ENCODE results near the gene GJD2.

GJD2 gene

DNA sequence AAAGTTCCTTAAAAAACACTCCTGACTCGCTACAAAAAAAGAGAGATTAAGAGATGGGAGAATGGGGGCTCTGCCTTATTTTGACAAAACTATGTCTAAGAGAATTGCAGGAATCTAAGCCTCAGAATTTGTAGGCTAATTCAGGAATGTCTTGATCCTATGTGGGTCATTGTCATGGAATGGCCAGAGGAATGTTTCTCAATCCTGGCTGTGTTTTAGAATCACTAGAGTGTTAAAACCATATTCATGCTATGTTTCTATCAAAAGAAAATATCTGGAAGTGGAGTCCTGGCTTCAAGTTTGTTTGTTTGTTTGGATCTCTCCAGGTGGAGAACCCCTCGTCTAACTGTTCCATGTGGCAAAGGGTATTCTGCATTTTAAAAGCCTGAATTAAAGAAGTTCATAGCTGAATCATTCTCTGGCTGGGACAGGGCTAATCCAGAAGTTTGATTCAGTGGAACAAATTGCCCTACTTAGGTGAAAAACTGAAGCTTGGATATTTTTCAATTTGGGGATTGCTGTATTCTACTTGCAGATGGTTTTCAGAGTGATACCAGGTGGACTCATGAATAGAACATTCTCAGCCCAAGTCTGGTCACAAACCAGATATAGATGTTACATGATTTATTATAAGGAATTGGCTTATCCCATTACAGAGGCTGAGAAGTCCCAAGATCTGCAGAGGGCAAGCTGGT lies 28.2 kb downstream of the GJD2 start:
- Histone ChIP-seq H3K36me3 (replicated peaks) (no peaks in the 10 kb centered on the region), H3K4me1 (0 out of 2 replicates have a peak, but pooled peaks cover 2% of the 10 kb centered on the region), H3K27me3 (ENCODE audit: low read depth) (no peaks in the 10 kb centered on the region), H3K9me3 (no peaks in the 10 kb centered on the region), H3K4me3 (no peak overlapping the region)
- peak in 1 of 2 experiments; percentile 7 for DNase-seq (ENCODE audit: low spot score in 2 of 2)
- in situ Hi-C loops (cut with MboI; ENCODE audit: low sequenced_read_pairs), result no loop called here

DNA sequence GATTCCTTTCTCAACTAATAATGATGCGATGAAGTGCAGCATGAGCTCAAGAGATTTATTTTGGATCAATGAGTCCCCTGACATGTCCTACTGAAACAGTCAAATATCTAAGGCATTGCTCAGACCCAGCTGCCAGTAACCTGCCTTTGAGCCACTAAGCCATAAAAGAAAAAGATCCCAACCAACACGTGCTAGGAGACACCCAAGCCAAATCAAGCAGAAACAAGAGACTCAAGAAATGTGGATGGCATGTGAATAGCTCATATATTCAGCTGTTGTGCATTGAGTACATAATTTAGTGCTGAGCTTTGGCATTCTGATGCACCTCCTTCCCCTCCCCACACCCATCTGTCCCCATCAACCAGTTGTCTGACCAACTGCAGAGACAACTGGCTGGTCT lies 29.2 kb downstream of the GJD2 start:
- in situ Hi-C loops (cut with MboI; ENCODE audit: low sequenced_read_pairs), result no loop called here
- DNase-seq (ENCODE audit: low spot score in 2 of 2), result no peak
- Histone ChIP-seq H3K4me3 (no peak overlapping the region), H3K4me1 (0 out of 2 replicates have a peak, but pooled peaks cover 2% of the 10 kb centered on the region), H3K9me3 (no peaks in the 10 kb centered on the region), H3K27me3 (ENCODE audit: low read depth) (no peaks in the 10 kb centered on the region), H3K36me3 (replicated peaks) (no peaks in the 10 kb centered on the region)

DNA sequence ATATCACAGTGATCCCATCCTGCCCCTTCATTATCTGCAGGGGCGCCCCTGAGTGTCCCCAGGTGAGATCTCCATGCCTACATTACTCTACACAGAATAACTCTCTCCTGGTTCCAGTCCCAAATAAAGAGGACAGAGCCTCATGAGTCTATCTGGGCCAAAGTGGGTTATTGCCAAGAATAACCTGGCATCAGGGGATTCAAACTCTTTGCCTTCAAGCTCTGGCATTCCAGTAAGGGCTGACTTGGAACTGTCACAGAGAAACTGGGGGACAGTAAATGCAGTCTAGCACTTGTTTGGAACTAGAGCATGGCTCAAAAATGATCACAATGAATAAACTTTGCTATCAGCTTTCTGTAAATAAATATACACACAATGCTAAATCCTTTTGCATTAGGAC lies 30.3 kb downstream of the GJD2 start:
- no peaks in the 10 kb centered on the region for H3K36me3 ChIP-seq (replicated peaks)
- H3K9me3 ChIP-seq, result no peaks in the 10 kb centered on the region
- no peaks in the 10 kb centered on the region for H3K27me3 ChIP-seq (ENCODE audit: low read depth)
- H3K4me3 ChIP-seq, result no peak overlapping the region
- DNase-seq (ENCODE audit: low spot score in 2 of 2), result no peak
- in situ Hi-C loops (cut with MboI; ENCODE audit: low sequenced_read_pairs), result no loop called here
- H3K4me1 ChIP-seq, result 0 out of 2 replicates have a peak, but pooled peaks cover 2% of the 10 kb centered on the region

DNA sequence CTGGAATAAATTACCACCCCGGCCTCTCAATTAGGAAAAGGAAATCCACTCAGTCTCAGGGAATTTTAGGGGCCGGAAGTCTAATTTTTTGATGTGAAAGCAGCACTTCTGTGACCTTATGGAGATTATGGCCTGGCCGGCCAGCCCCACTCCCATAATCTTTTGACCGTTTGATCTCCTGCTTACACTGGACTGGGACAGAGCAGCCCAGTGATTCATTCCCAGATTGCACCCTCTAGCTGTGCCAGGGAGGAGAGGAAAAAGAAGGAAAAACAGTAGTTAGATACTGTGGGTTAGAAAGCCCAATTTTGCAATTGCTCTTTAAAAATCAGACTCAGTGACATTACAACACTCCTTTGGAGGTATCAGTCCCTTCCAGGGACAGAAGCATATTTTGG lies 32.4 kb downstream of the GJD2 start:
- Histone ChIP-seq H3K27me3 (ENCODE audit: low read depth) (no peaks in the 10 kb centered on the region), H3K9me3 (no peaks in the 10 kb centered on the region), H3K4me1 (0 out of 2 replicates have a peak, but pooled peaks cover 2% of the 10 kb centered on the region), H3K36me3 (replicated peaks) (no peaks in the 10 kb centered on the region), H3K4me3 (no peak overlapping the region)
- in situ Hi-C loops (cut with MboI; ENCODE audit: low sequenced_read_pairs), result no loop called here
- DNase-seq (ENCODE audit: low spot score in 2 of 2), result no peak

DNA sequence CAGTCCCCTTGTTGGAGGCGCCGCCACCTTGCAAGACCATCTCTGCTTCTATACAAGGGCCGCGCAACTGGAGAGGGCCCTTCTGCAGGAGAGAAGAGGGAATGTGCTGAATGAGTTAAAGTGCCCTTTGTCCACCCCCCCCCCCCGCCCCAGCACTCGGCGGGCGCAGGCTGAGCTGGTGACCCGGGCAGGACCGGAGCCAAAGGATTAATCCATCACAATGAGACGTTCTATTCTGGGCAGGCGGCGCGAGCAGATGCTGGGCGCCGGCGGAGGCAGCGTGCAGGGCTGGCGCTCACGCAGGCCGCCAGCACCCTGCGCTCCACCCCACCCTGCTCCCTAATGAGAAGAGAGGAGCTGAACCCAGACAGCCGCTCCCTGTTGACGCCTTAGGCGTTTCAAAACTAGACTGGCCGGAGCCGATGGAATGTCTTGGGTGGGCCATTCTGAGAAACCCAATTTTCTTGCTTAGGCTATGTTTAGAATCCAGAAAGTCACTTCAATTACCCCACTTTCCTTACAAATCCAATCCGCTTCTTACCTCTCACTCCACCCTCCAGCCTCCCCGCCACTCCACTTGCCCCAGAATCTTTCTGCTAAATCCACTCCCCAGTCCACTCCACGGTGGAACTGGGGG lies 32.9 kb downstream of the GJD2 start:
- Histone ChIP-seq H3K27me3 (ENCODE audit: low read depth) (no peaks in the 10 kb centered on the region), H3K36me3 (replicated peaks) (no peaks in the 10 kb centered on the region), H3K9me3 (no peaks in the 10 kb centered on the region), H3K4me3 (no peak overlapping the region), H3K4me1 (0 out of 2 replicates have a peak, but pooled peaks cover 2% of the 10 kb centered on the region)
- peak; percentile 26 to 48 for DNase-seq (ENCODE audit: low spot score in 2 of 2)
- in situ Hi-C loops (cut with MboI; ENCODE audit: low sequenced_read_pairs), result no loop called here

DNA sequence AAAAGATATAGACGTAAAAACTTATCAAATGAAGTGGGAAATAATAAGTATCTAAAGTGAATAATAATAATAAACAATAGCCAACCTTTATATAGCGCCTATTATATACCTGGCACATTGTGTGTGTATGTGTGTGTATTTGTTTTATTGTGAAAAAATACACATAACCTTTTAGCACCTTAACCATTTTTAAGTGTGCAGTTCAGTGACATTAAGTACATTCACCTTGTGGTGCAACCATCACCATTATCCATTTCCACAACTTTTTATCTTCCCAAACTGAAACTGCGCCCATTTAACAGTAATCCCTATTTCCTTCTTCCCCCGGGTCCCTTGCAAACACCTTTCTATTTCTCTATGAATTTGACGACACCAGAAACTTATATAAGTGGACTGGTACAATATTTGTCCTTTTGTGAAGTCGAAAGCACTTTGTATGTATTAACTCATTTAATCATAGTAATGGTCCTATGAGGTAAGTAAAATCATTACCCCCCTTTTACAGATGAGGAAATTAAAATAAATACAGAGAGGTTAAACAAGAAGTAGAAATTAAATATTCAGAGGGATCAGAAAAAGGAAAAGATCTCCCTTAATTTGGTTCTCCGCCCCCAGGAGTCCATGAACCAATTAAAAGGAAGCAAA lies 33.5 kb downstream of the GJD2 start:
- 0 out of 2 replicates have a peak, but pooled peaks cover 2% of the 10 kb centered on the region for H3K4me1 ChIP-seq
- H3K4me3 ChIP-seq, result no peak overlapping the region
- H3K27me3 ChIP-seq (ENCODE audit: low read depth), result no peaks in the 10 kb centered on the region
- H3K9me3 ChIP-seq, result no peaks in the 10 kb centered on the region
- no peak for DNase-seq (ENCODE audit: low spot score in 2 of 2)
- H3K36me3 ChIP-seq (replicated peaks), result no peaks in the 10 kb centered on the region
- in situ Hi-C loops (cut with MboI; ENCODE audit: low sequenced_read_pairs), result no loop called here

DNA sequence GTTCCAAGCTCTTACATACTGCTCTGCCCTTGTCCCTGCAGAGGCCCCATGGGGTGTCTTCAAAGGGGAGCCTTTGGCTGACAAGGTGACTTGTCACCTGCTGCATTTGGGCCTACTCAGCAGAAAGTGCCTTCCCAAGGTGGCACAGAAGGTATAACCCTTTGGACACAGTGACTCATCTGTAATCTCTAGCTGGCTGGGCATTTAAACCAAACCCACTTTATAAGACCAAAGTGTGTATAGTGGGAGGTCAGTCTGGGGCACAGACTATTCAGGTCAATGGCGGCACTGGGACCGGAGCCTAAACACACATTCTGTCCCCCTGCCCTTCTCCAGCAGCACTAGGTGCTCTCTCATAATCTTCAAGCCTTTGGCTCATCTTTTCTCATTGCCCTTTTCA lies 35.1 kb downstream of the GJD2 start:
- DNase-seq (ENCODE audit: low spot score in 2 of 2), result no peak
- Histone ChIP-seq H3K36me3 (replicated peaks) (no peaks in the 10 kb centered on the region), H3K9me3 (no peaks in the 10 kb centered on the region), H3K4me3 (no peak overlapping the region), H3K4me1 (0 out of 2 replicates have a peak, but pooled peaks cover 2% of the 10 kb centered on the region), H3K27me3 (ENCODE audit: low read depth) (no peaks in the 10 kb centered on the region)
- in situ Hi-C loops (cut with MboI; ENCODE audit: low sequenced_read_pairs), result no loop called here

DNA sequence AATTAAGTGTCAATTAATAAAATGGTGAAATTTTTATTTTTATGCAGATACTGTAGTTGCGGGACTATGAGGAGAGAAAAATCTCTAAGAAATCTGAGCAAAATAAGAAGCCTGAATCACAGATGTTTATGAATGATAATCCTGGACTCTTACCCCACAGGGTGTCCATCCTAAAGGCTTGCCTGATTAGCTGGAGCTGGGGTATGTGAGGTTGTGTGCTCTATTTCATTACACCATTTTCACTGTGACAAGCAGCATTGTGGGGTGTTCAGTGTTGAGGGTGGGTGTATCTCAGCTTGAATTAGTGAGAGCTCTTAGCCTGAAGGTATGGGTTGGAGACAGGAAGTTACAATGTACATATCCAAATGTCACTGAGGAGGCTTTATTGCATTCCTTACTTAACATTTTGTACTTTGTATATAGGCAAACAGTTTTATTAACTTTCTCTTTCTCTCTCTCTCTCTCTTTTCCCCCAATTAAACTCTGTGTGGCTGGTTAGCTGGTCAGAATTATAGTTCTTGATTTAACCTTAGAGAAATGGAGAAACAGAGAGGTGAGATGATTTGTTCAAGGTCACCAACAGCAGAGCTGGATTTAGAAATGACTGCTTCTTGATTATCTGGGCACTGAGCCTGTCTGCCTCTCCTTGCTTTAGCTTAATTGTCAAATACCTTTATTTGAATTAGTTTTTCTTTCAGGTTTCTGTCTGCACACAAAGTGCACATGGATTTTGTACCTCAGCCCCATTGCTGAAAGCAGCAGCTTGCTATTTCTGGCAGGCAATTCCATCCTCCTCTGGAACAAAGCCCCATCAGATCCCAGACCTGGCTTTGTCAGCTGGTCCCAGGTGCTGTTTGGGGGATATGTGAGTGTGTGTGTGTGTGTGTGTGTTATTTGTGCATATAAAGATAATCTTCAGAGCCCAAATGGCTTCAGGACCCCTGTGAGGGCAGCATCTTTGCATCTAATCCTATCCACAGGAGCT lies 35.8 kb downstream of the GJD2 start:
- Histone ChIP-seq H3K27me3 (ENCODE audit: low read depth) (peaks cover 3% of the 10 kb centered on the region; the same call in 1 of the 2 replicates), H3K36me3 (replicated peaks) (no peaks in the 10 kb centered on the region), H3K4me3 (no peak overlapping the region), H3K4me1 (0 out of 2 replicates have a peak, but pooled peaks cover 2% of the 10 kb centered on the region), H3K9me3 (no peaks in the 10 kb centered on the region)
- in situ Hi-C loops (cut with MboI; ENCODE audit: low sequenced_read_pairs), result no loop called here
- DNase-seq (ENCODE audit: low spot score in 2 of 2), result no peak

DNA sequence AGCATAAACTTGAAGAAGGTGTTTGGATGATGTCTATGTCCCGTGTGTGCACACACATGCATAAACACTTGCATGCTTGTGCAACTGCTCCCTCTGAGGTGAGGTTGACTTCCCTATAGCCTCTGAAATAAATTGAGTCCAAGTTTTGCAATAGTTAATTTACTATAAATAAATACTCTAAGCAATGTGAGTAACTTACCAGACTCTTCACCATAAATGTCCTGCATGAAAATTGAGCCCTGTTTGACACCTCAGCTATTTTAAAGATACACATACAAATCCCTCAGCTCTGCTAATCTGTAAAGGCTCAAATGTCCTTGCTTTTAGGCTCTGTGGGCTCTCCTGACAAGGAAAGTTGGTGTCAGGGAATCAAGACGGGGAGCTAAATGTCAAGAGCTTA lies 37.1 kb downstream of the GJD2 start:
- Histone ChIP-seq H3K27me3 (ENCODE audit: low read depth) (peaks cover 4% of the 10 kb centered on the region; the same call in 1 of the 2 replicates), H3K36me3 (replicated peaks) (no peaks in the 10 kb centered on the region), H3K9me3 (no peaks in the 10 kb centered on the region), H3K4me1 (0 out of 2 replicates have a peak, but pooled peaks cover 2% of the 10 kb centered on the region), H3K4me3 (no peak overlapping the region)
- no peak for DNase-seq (ENCODE audit: low spot score in 2 of 2)
- in situ Hi-C loops (cut with MboI; ENCODE audit: low sequenced_read_pairs), result no loop called here

DNA sequence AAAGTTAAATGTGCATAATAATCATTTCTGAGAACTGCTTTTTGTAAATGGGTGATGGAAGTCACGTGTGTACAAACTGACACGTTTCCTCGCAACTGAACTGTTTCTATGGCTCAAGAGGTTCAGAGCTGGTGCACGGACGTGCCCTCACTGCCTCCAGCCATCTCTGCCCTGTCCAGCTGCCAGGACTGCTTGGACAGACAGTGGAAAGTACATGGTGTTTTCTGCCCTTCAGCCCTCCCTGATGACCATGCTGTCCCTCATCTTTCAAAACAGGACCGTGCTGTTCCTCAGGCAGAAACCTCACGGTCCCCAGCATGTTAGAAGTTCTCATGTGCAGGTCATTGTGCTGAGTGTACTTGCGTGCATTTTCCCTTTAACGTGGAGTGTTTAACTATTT lies 38.7 kb downstream of the GJD2 start:
- Histone ChIP-seq H3K4me3 (no peak overlapping the region), H3K36me3 (replicated peaks) (no peaks in the 10 kb centered on the region), H3K4me1 (no peaks in the 10 kb centered on the region), H3K9me3 (no peaks in the 10 kb centered on the region), H3K27me3 (ENCODE audit: low read depth) (peaks cover 4% of the 10 kb centered on the region; the same call in 1 of the 2 replicates)
- in situ Hi-C loops (cut with MboI; ENCODE audit: low sequenced_read_pairs), result no loop called here
- no peak for DNase-seq (ENCODE audit: low spot score in 2 of 2)

DNA sequence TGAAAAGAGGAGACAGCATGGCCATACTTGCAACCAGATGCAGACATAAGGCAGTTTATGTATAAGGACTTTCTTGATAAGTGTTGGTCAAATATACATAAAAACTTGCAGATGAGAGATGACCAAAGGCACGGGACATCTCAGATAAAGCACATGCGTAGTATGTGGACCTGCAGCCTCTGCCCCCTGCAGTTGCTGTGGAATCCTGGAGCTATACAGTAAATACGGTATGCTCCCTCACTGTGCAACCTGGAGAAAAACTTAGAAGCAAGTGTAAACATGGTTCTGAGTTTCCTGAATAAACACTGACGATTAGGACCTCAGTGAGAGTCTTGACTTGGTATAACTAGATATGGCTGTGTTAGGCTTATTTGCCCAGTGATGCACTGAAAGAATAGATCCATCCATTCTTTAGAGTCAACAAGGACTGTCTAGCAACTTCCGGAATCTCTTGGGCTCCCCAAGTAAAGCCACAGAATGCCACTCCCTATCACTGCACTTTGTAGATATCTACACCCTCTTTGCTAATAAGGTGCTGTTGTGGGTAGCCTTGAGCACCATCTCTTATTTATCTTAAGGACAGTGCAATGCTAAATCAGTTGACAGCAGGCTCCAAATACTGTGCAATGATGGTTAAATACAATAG lies 40.2 kb downstream of the GJD2 start:
- DNase-seq (ENCODE audit: low spot score in 2 of 2), result no peak
- H3K27me3 ChIP-seq (ENCODE audit: low read depth), result peaks cover 4% of the 10 kb centered on the region; the same call in 1 of the 2 replicates
- in situ Hi-C loops (cut with MboI; ENCODE audit: low sequenced_read_pairs), result no loop called here
- H3K4me3 ChIP-seq, result no peak overlapping the region
- no peaks in the 10 kb centered on the region for H3K36me3 ChIP-seq (replicated peaks)
- no peaks in the 10 kb centered on the region for H3K4me1 ChIP-seq
- no peaks in the 10 kb centered on the region for H3K9me3 ChIP-seq

DNA sequence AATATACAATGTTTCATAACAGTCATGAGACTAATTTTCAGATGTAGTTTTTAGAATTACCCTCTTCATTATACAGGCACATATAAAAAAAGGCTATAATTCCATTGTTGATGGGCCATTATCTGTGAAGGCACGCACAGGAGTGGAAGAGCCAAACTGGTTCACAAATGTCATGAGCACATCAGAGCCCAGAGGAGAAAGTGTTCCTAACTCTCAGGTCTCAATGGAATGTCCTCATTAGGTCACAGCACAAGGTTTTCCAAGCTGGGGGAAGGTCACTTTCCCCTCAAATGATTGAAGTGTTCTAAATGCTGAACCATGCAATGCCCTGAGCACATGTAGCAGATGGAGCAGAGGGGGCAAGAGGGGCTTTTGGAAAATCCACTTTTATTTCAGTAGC lies 41.2 kb downstream of the GJD2 start:
- no peaks in the 10 kb centered on the region for H3K36me3 ChIP-seq (replicated peaks)
- no peaks in the 10 kb centered on the region for H3K4me1 ChIP-seq
- no peak overlapping the region for H3K4me3 ChIP-seq
- DNase-seq (ENCODE audit: low spot score in 2 of 2), result no peak
- peaks cover 4% of the 10 kb centered on the region; the same call in 1 of the 2 replicates for H3K27me3 ChIP-seq (ENCODE audit: low read depth)
- in situ Hi-C loops (cut with MboI; ENCODE audit: low sequenced_read_pairs), result no loop called here
- no peaks in the 10 kb centered on the region for H3K9me3 ChIP-seq

DNA sequence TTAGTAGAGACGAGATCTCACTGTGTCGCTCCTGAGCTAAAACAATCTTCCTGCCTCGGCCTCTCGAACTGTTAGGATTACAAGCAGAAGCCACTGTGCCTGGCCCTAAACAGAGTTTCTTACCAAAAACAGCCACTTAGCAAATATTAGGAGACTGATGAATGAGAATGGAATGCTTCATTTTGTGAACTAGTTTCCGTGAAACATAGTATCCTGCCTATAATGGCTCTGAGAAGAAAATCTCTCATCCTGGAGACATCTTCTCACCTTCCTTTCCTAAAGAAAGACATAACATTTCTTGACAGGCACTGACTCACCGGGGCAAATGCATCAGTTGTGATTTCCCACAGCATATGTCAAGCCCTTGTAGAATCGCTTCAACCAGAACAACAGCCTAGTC lies 44.9 kb downstream of the GJD2 start:
- peaks cover 7% of the 10 kb centered on the region; the same call in 1 of the 2 replicates for H3K27me3 ChIP-seq (ENCODE audit: low read depth)
- H3K9me3 ChIP-seq, result no peaks in the 10 kb centered on the region
- no peak overlapping the region for H3K4me3 ChIP-seq
- no peak for DNase-seq (ENCODE audit: low spot score in 2 of 2)
- H3K36me3 ChIP-seq (replicated peaks), result no peaks in the 10 kb centered on the region
- no peaks in the 10 kb centered on the region for H3K4me1 ChIP-seq
- in situ Hi-C loops (cut with MboI; ENCODE audit: low sequenced_read_pairs), result no loop called here
